Measurements from ENCODE around the gene AGPAT4. TPM values are rescaled to one million over a fixed set of nuclear protein-coding genes. Genes with fewer than 3 reads are reported as not detected.

Gene AGPAT4
- total RNA-seq, 2 donors from 2014 or later: 8.0 to 9.5 TPM

- H3K27me3 Mint-ChIP-seq (ENCODE audit: low read depth): peaks cover 7% of the 10 kb centered on the region
- DNase-seq (no peak), ATAC-seq (replicated peaks in 1 of 2) (no peak)
- no peaks in the 10 kb centered on the region for H3K9me3 Mint-ChIP-seq
- H3K27ac Mint-ChIP-seq: peak overlapping the region; percentile 40
- peaks cover 24% of the 10 kb centered on the region for H3K4me1 Mint-ChIP-seq (ENCODE audit: low read depth)
- H3K36me3 Mint-ChIP-seq (ENCODE audit: insufficient read depth in 2 of 2): peaks cover 0 to 5% of the 10 kb centered on the region in 2 donors
- H3K4me3 Mint-ChIP-seq: peak overlapping the region; percentile 93 to 97
Measured at GRCh38 chr6:161274488-161274858, 612 bp upstream of the AGPAT4 start.

- peak; percentile 15 to 16 for DNase-seq
- ATAC-seq (replicated peaks in 1 of 2): peak; percentile 31 to 45
- H3K36me3 Mint-ChIP-seq (ENCODE audit: insufficient read depth in 2 of 2): peaks cover 0 to 5% of the 10 kb centered on the region in 2 donors
- peaks cover 7% of the 10 kb centered on the region for H3K27me3 Mint-ChIP-seq (ENCODE audit: low read depth)
- H3K27ac Mint-ChIP-seq: peak overlapping the region; percentile 90
- peak overlapping the region; percentile 93 to 97 for H3K4me3 Mint-ChIP-seq
- no peaks in the 10 kb centered on the region for H3K9me3 Mint-ChIP-seq
- H3K4me1 Mint-ChIP-seq (ENCODE audit: low read depth): peaks cover 24% of the 10 kb centered on the region
Measured at GRCh38 chr6:161273274-161273751, 548 bp downstream of the AGPAT4 start.

GRCh38 chr6:161272635-161273273 lies 1.1 kb downstream of the AGPAT4 start:
- Mint-ChIP-seq H3K4me1 (ENCODE audit: low read depth) (peaks cover 24% of the 10 kb centered on the region), H3K36me3 (ENCODE audit: insufficient read depth in 2 of 2) (peaks cover 0 to 5% of the 10 kb centered on the region in 2 donors), H3K4me3 (peak overlapping the region; percentile 93 to 97), H3K9me3 (no peaks in the 10 kb centered on the region), H3K27ac (peak overlapping the region; percentile 90), H3K27me3 (ENCODE audit: low read depth) (peaks cover 7% of the 10 kb centered on the region)
- no peak for DNase-seq
- no peak for ATAC-seq (replicated peaks in 1 of 2)

GRCh38 chr6:161271343-161272030 lies 2.4 kb downstream of the AGPAT4 start:
- Mint-ChIP-seq H3K4me1 (ENCODE audit: low read depth) (peaks cover 24% of the 10 kb centered on the region), H3K9me3 (no peaks in the 10 kb centered on the region), H3K36me3 (ENCODE audit: insufficient read depth in 2 of 2) (peaks cover 0 to 5% of the 10 kb centered on the region in 2 donors), H3K4me3 (no peak overlapping the region), H3K27me3 (ENCODE audit: low read depth) (peaks cover 7% of the 10 kb centered on the region), H3K27ac (no peak overlapping the region)
- no peak for ATAC-seq (replicated peaks in 1 of 2)
- no peak for DNase-seq

- Mint-ChIP-seq H3K36me3 (ENCODE audit: insufficient read depth in 2 of 2) (peaks cover 0 to 5% of the 10 kb centered on the region in 2 donors), H3K27me3 (ENCODE audit: low read depth) (no peaks in the 10 kb centered on the region), H3K27ac (no peak overlapping the region), H3K4me3 (no peak overlapping the region), H3K9me3 (no peaks in the 10 kb centered on the region), H3K4me1 (ENCODE audit: low read depth) (peaks cover 23% of the 10 kb centered on the region)
- ATAC-seq (replicated peaks in 1 of 2): no peak
- no peak for DNase-seq
Measured at GRCh38 chr6:161270116-161270515, 3.7 kb downstream of the AGPAT4 start.

- H3K27me3 Mint-ChIP-seq (ENCODE audit: low read depth): no peaks in the 10 kb centered on the region
- H3K9me3 Mint-ChIP-seq: no peaks in the 10 kb centered on the region
- peaks cover 16% of the 10 kb centered on the region for H3K4me1 Mint-ChIP-seq (ENCODE audit: low read depth)
- H3K4me3 Mint-ChIP-seq: no peak overlapping the region
- ATAC-seq (replicated peaks in 1 of 2): no peak
- H3K27ac Mint-ChIP-seq: no peak overlapping the region
- peaks cover 0 to 5% of the 10 kb centered on the region in 2 donors for H3K36me3 Mint-ChIP-seq (ENCODE audit: insufficient read depth in 2 of 2)
- DNase-seq: no peak
Measured at GRCh38 chr6:161269310-161269709, 4.6 kb downstream of the AGPAT4 start.

GRCh38 chr6:161268531-161269210 lies 5.2 kb downstream of the AGPAT4 start:
- Mint-ChIP-seq H3K27me3 (ENCODE audit: low read depth) (no peaks in the 10 kb centered on the region), H3K4me1 (ENCODE audit: low read depth) (peaks cover 13% of the 10 kb centered on the region)
- DNase-seq: no peak

GRCh38 chr6:161266513-161267230 lies 7.2 kb downstream of the AGPAT4 start:
- H3K36me3 Mint-ChIP-seq (ENCODE audit: insufficient read depth in 2 of 2): peaks cover 0 to 2% of the 10 kb centered on the region in 2 donors
- peaks cover 5% of the 10 kb centered on the region for H3K4me1 Mint-ChIP-seq (ENCODE audit: low read depth)
- no peaks in the 10 kb centered on the region for H3K9me3 Mint-ChIP-seq
- H3K27me3 Mint-ChIP-seq (ENCODE audit: low read depth): no peaks in the 10 kb centered on the region
- no peak for DNase-seq
- no peak overlapping the region for H3K4me3 Mint-ChIP-seq
- no peak for ATAC-seq (replicated peaks in 1 of 2)
- H3K27ac Mint-ChIP-seq: no peak overlapping the region

More at GRCh38 chr6:161268531-161269210, 5.2 kb downstream of the AGPAT4 start:
- Mint-ChIP-seq H3K9me3 (no peaks in the 10 kb centered on the region), H3K36me3 (ENCODE audit: insufficient read depth in 2 of 2) (peaks cover 0 to 2% of the 10 kb centered on the region in 2 donors), H3K4me3 (no peak overlapping the region), H3K27ac (no peak overlapping the region)
- ATAC-seq (replicated peaks in 1 of 2): no peak

- Mint-ChIP-seq H3K36me3 (ENCODE audit: insufficient read depth in 2 of 2) (peaks cover 0 to 2% of the 10 kb centered on the region in 2 donors), H3K4me3 (no peak overlapping the region), H3K27me3 (ENCODE audit: low read depth) (no peaks in the 10 kb centered on the region), H3K27ac (no peak overlapping the region), H3K9me3 (no peaks in the 10 kb centered on the region), H3K4me1 (ENCODE audit: low read depth) (peaks cover 8% of the 10 kb centered on the region)
- ATAC-seq (replicated peaks in 1 of 2) (no peak), DNase-seq (no peak)
Measured at GRCh38 chr6:161265975-161266374, 7.9 kb downstream of the AGPAT4 start.

GRCh38 chr6:161265554-161265953 lies 8.3 kb downstream of the AGPAT4 start:
- peaks cover 0 to 2% of the 10 kb centered on the region in 2 donors for H3K36me3 Mint-ChIP-seq (ENCODE audit: insufficient read depth in 2 of 2)
- H3K9me3 Mint-ChIP-seq: no peaks in the 10 kb centered on the region
- H3K27me3 Mint-ChIP-seq (ENCODE audit: low read depth): no peaks in the 10 kb centered on the region
- ATAC-seq (replicated peaks in 1 of 2): no peak
- H3K27ac Mint-ChIP-seq: no peak overlapping the region
- no peak overlapping the region for H3K4me3 Mint-ChIP-seq
- no peak for DNase-seq
- H3K4me1 Mint-ChIP-seq (ENCODE audit: low read depth): peaks cover 11% of the 10 kb centered on the region

- Mint-ChIP-seq H3K9me3 (no peaks in the 10 kb centered on the region), H3K27ac (no peak overlapping the region), H3K27me3 (ENCODE audit: low read depth) (no peaks in the 10 kb centered on the region), H3K4me3 (no peak overlapping the region), H3K4me1 (ENCODE audit: low read depth) (peaks cover 11% of the 10 kb centered on the region), H3K36me3 (ENCODE audit: insufficient read depth in 2 of 2) (no peaks in the 10 kb centered on the region)
- ATAC-seq (replicated peaks in 1 of 2): no peak
- no peak for DNase-seq
Measured at GRCh38 chr6:161264181-161264580, 9.7 kb downstream of the AGPAT4 start.

GRCh38 chr6:161261816-161262215 lies 12.0 kb downstream of the AGPAT4 start:
- H3K36me3 Mint-ChIP-seq (ENCODE audit: insufficient read depth in 2 of 2): no peaks in the 10 kb centered on the region
- H3K27ac Mint-ChIP-seq: no peak overlapping the region
- no peak overlapping the region for H3K4me3 Mint-ChIP-seq
- H3K4me1 Mint-ChIP-seq (ENCODE audit: low read depth): peaks cover 11% of the 10 kb centered on the region
- no peaks in the 10 kb centered on the region for H3K27me3 Mint-ChIP-seq (ENCODE audit: low read depth)
- DNase-seq (no peak), ATAC-seq (replicated peaks in 1 of 2) (no peak)
- no peaks in the 10 kb centered on the region for H3K9me3 Mint-ChIP-seq

- DNase-seq: no peak
- no peak for ATAC-seq (replicated peaks in 1 of 2)
- no peaks in the 10 kb centered on the region for H3K27me3 Mint-ChIP-seq (ENCODE audit: low read depth)
- H3K36me3 Mint-ChIP-seq (ENCODE audit: insufficient read depth in 2 of 2): no peaks in the 10 kb centered on the region
- H3K27ac Mint-ChIP-seq: no peak overlapping the region
- no peaks in the 10 kb centered on the region for H3K9me3 Mint-ChIP-seq
- no peak overlapping the region for H3K4me3 Mint-ChIP-seq
- peaks cover 9% of the 10 kb centered on the region for H3K4me1 Mint-ChIP-seq (ENCODE audit: low read depth)
Measured at GRCh38 chr6:161261325-161261724, 12.5 kb downstream of the AGPAT4 start.
